Hepatocyte (in vitro differentiated cells): ENCODE results near the gene AKR1C1. TPM values are rescaled to one million over a fixed set of nuclear protein-coding genes. Genes with fewer than 3 reads are reported as not detected.
A peak's percentile ranks its signal among the peaks of the same experiment; 100 is the strongest.
"Not testable (repeated sequence)": the region's sequence is repeated elsewhere in the genome, so short reads cannot be mapped to it uniquely, and the experiment has no call there.

ENCODE experiments used
- DNase-seq: peaks from one replicate; pipeline ENCODE4 v3.0.0-alpha.2; 2016; ENCODE audit warnings: low spot score
- H2AFZ ChIP-seq: fragments of 200-600 bp; sonication (generic); 2 replicates; pipeline ENCODE4 v1.6.0; 2016; ENCODE audit warnings: antibody characterized with exemption, mild to moderate bottlenecking
- H3K27ac ChIP-seq: fragments of 200-600 bp; sonication (generic); 2 replicates; pipeline ENCODE4 v1.5.1; 2016; ENCODE audit warnings: mild to moderate bottlenecking
- H3K27me3 ChIP-seq: fragments of 200-600 bp; sonication (generic); 2 replicates; pipeline ENCODE4 v1.6.1; 2016
- H3K36me3 ChIP-seq: fragments of 200-600 bp; sonication (generic); replicated peaks from 2 replicates; pipeline ENCODE4 v1.5.1; 2016; ENCODE audit warnings: low read depth; ENCODE audit not compliant: insufficient read depth
- H3K4me1 ChIP-seq: fragments of 200-600 bp; sonication (generic); 2 replicates; pipeline ENCODE4 v1.5.1; 2016; ENCODE audit warnings: mild to moderate bottlenecking, moderate library complexity; ENCODE audit not compliant: insufficient read depth
- H3K4me2 ChIP-seq: fragments of 200-600 bp; sonication (generic); 2 replicates; pipeline ENCODE4 v1.6.0; 2016
- H3K4me3 ChIP-seq: fragments of 200-600 bp; sonication (generic); 2 replicates; pipeline ENCODE4 v1.5.1; 2016; ENCODE audit warnings: mild to moderate bottlenecking
- H3K79me2 ChIP-seq: fragments of 200-600 bp; sonication (generic); 2 replicates; pipeline ENCODE4 v1.6.0; 2017; ENCODE audit warnings: mild to moderate bottlenecking
- H3K9me2 ChIP-seq: fragments of 200-600 bp; sonication (generic); replicated peaks from 2 replicates; pipeline ENCODE4 v1.6.0; 2017; ENCODE audit warnings: mild to moderate bottlenecking; ENCODE audit not compliant: insufficient read depth
- H3K9me3 ChIP-seq: fragments of 200-600 bp; sonication (generic); 2 replicates; pipeline ENCODE4 v1.5.1; 2016; ENCODE audit warnings: low read depth, mild to moderate bottlenecking
- H4K20me1 ChIP-seq: fragments of 200-600 bp; sonication (generic); 2 replicates; pipeline ENCODE4 v1.6.0; 2016; ENCODE audit warnings: mild to moderate bottlenecking; ENCODE audit not compliant: insufficient read depth, poor library complexity, severe bottlenecking
- CTCF ChIP-seq: fragments of 200-600 bp; sonication (generic); IDR thresholded peaks from 2 replicates; pipeline ENCODE4 v1.5.1; 2016; ENCODE audit warnings: antibody characterized with exemption, mild to moderate bottlenecking; ENCODE audit not compliant: poor library complexity
- EZH2 ChIP-seq: fragments of 200-600 bp; sonication (generic); IDR thresholded peaks from 2 replicates; pipeline ENCODE4 v1.6.1; 2016; ENCODE audit warnings: antibody characterized with exemption, mild to moderate bottlenecking, borderline replicate concordance
- EZH2phosphoT487 ChIP-seq: fragments of 200-600 bp; sonication (generic); IDR thresholded peaks from one replicate; pipeline ENCODE4 v1.6.1; 2018; ENCODE audit warnings: antibody characterized with exemption, mild to moderate bottlenecking, low read depth, moderate library complexity; ENCODE audit not compliant: unreplicated experiment, severe bottlenecking
- WGBS: methylation state at CpG from one replicate; pipeline ENCODE4 v1.1.6; 2016; ENCODE audit warnings: low lambda C conversion rate; ENCODE audit errors: missing lambda C conversion rate; 5-methylcytosine and 5-hydroxymethylcytosine counted together
- polyA plus RNA-seq: library from polyadenylated mRNA; unstranded; fragments of >200 nt; fragmentation: Nextera tagmentation; extraction: Ambion mirVana; gene quantifications from 2 replicates; pipeline ENCODE4 v1.2.1, GENCODE V29; 2016
- total RNA-seq: library from RNA; depleted of rRNA; stranded (reverse); fragments of >200 nt; gene quantifications from 2 replicates; pipeline ENCODE4 v1.2.3, GENCODE V29; 2014

Gene AKR1C1
- total and polyA plus RNA-seq, 2 experiments from 2014 or later: 106 to 175 TPM

GRCh38 chr10:4941540-4942330, 21.5 kb upstream of the AKR1C1 start:
- TF ChIP-seq EZH2phosphoT487 (no peak), CTCF (no peak), EZH2 (no peak)
- Histone ChIP-seq H4K20me1 (no peaks in the 10 kb centered on the region), H3K27ac (peak overlapping the region; percentile 44), H3K27me3 (no peaks in the 10 kb centered on the region), H3K9me3 (no peaks in the 10 kb centered on the region), H3K9me2 (no peaks in the 10 kb centered on the region), H3K4me2 (no peak overlapping the region), H3K36me3 (no peaks in the 10 kb centered on the region), H3K4me3 (no peak overlapping the region), H3K4me1 (peaks cover 30% of the 10 kb centered on the region), H3K79me2 (no peaks in the 10 kb centered on the region), H2AFZ (no peak overlapping the region)
- peak; percentile 32 for DNase-seq
- 85% methylated on average over 5 of the region's 5 CpGs for WGBS

- not testable (repeated sequence) for H4K20me1 ChIP-seq, DNase-seq, H3K27ac ChIP-seq, H2AFZ ChIP-seq, H3K9me3 ChIP-seq, H3K27me3 ChIP-seq, H3K79me2 ChIP-seq, H3K36me3 ChIP-seq, H3K4me3 ChIP-seq, H3K9me2 ChIP-seq, H3K4me2 ChIP-seq
- 74% methylated on average over 2 of the region's 2 CpGs for WGBS
- peaks cover 39% of the 10 kb centered on the region for H3K4me1 ChIP-seq
These were observed 20.3 kb upstream of the AKR1C1 start for GRCh38 chr10:4942931-4943330.

- not testable (repeated sequence) for H3K27me3 ChIP-seq, H3K36me3 ChIP-seq, DNase-seq, H3K4me2 ChIP-seq, H3K9me2 ChIP-seq, H3K79me2 ChIP-seq, H3K9me3 ChIP-seq, H3K4me3 ChIP-seq, H4K20me1 ChIP-seq, H2AFZ ChIP-seq, H3K27ac ChIP-seq
- peaks cover 44% of the 10 kb centered on the region for H3K4me1 ChIP-seq
These were observed 19.8 kb upstream of the AKR1C1 start for GRCh38 chr10:4943416-4943815.

GRCh38 chr10:4943821-4944220, 19.4 kb upstream of the AKR1C1 start:
- no peaks in the 10 kb centered on the region for H3K27me3 ChIP-seq
- DNase-seq: no peak
- H4K20me1 ChIP-seq: no peaks in the 10 kb centered on the region
- H3K9me2 ChIP-seq: no peaks in the 10 kb centered on the region
- WGBS: 83% methylated on average over 2 of the region's 2 CpGs
- H3K36me3 ChIP-seq: no peaks in the 10 kb centered on the region
- no peak for TF ChIP-seq EZH2phosphoT487
- TF ChIP-seq EZH2: no peak
- no peak for TF ChIP-seq CTCF
- H3K4me2 ChIP-seq: no peak overlapping the region
- no peak overlapping the region for H2AFZ ChIP-seq
- H3K4me3 ChIP-seq: no peak overlapping the region
- H3K4me1 ChIP-seq: peaks cover 45% of the 10 kb centered on the region
- H3K9me3 ChIP-seq: no peaks in the 10 kb centered on the region
- H3K27ac ChIP-seq: no peak overlapping the region
- H3K79me2 ChIP-seq: no peaks in the 10 kb centered on the region
